Measurements from ENCODE around the gene KCTD8. TPM values are rescaled to one million over a fixed set of nuclear protein-coding genes. Genes with fewer than 3 reads are reported as not detected.

The KCTD8 gene
- total RNA-seq, result not detected

- ChIA-PET POLR2A (no interaction called here), CTCF (interaction anchor here (1.2 kb wide), 1 partner anchor 17 kb away, joined by 3 read pairs; no protein-coding TSS in a partner anchor)
These were observed at the start of gene KCTD8 for GRCh38 chr4:44448521-44449461. Gene KCTD8 (minus strand): TSS chr4:44448809.

- CTCF ChIA-PET, result no interaction called here
- POLR2A ChIA-PET, result no interaction called here
These were observed 46.4 kb upstream of the KCTD8 start for GRCh38 chr4:44494810-44495701.

DNA sequence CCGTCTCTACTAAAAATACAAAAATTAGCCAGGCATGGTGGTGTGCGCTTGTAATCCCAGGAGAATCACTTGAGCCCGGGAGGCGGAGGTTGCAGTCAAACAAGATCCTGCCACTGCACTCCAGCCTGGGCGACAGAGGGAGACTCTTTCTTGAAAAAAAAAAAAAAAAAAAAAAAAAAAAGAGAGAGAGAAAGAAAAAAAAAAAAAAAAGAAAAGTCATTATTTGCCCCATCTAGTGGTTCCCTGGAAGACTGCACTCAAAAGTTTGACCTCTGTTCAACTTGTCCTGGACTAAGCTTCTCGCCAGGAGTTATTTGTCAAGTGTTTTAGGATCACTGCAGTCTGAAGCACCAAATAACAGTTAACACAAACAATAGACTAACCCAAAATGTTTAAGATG is 45.3 kb upstream of the KCTD8 start:
- POLR2A ChIA-PET, result no interaction called here
- CTCF ChIA-PET, result interaction anchor here (0.6 kb wide), 1 partner anchor 1424 kb away, joined by 3 read pairs; no protein-coding TSS in a partner anchor

- CTCF ChIA-PET, result no interaction called here
- POLR2A ChIA-PET, result no interaction called here
These were observed 38.7 kb upstream of the KCTD8 start for GRCh38 chr4:44487341-44487740.

DNA sequence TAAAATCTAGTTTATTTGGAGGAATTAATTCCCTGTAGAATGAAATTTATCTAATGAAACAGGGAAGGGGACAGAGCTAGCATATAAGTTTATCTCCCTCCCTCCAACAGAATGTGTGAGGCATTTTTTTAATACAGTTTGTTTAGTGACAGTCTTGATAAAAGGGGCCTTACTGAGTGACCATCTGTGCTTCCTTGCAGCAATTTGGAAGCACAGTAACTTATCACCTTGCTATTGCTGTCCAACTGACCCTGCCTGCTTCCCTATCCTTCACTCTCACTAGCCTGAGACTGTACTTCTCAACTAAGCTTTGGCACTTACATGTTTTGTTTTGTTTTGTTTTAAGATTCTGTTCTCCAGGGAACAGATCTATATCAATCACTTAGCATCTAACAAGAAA is 31.1 kb upstream of the KCTD8 start:
- CTCF ChIA-PET, result no interaction called here
- POLR2A ChIA-PET, result interaction anchor here (0.5 kb wide), 1 partner anchor 816 kb away, joined by 4 read pairs; no protein-coding TSS in a partner anchor

DNA sequence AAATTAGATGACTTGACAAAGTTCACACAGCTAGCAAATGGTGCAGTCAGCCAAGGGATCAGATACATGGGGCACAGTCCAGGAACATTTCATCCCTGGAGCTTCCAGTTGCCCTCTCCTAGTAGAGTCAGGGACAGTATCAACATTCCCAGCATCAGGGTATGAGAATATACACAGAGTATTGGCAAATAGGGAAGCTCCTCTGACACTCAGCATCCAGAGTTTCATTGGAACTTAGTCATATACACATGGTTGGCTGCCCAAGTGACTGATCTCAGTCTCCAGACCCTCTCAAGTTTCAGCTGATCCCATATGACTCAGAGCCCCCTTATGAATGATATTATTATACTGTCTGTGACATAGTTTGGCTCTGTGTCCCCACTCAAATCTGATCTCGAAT is 13.7 kb upstream of the KCTD8 start:
- POLR2A ChIA-PET, result no interaction called here
- CTCF ChIA-PET, result no interaction called here

DNA sequence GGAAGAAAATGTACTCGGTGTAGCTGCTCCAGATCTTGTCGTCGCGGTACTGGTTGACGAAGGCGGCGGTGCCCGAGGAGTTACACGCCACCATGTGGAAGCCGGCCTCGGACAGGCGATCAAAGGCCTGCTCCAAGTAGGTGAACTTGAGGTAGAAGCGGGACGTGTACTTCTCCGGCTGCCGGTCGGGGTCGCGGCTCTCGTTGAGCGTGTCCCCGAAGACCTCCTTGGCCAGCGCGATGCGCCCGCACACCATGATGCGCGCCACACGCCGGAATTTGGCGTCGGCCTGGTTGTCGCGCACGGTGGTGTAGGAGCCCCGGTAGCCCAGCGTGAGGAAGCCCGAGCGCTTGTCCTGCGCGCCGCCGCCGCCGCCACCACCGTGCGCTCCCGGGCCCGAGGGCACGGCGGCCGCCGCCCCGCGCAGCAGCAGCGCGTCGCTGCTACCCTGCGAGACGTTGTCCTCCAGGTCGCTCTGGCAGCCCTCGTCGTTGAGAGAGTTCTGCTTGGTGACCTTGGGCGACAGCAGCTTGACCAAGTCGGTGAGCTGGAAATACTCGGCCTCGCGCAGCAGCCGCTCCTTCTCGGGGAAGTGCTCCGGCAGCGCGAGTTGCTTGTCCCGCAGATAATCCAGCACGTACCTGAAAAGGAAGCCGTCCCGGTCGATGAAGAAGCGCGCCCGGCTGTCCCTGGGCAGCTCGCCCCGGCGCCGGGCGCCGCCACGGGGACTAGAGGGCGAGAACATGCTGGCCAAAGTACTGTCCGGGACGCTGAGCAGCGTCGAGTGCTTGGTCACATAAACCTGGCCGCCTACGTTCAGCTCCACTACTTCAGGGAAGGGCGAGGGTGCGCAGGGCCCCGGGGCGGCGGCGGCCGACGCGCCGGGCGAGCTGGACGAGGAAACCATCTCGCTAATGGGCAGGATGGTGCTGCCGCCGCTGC is 775 bp downstream of the KCTD8 start:
- POLR2A ChIA-PET, result no interaction called here
- CTCF ChIA-PET, result no interaction called here

GRCh38 chr4:44446801-44447562 is 1.6 kb downstream of the KCTD8 start:
- POLR2A ChIA-PET, result no interaction called here
- CTCF ChIA-PET, result no interaction called here

- CTCF ChIA-PET, result no interaction called here
These were observed 2.4 kb downstream of the KCTD8 start for GRCh38 chr4:44446191-44446590.

DNA sequence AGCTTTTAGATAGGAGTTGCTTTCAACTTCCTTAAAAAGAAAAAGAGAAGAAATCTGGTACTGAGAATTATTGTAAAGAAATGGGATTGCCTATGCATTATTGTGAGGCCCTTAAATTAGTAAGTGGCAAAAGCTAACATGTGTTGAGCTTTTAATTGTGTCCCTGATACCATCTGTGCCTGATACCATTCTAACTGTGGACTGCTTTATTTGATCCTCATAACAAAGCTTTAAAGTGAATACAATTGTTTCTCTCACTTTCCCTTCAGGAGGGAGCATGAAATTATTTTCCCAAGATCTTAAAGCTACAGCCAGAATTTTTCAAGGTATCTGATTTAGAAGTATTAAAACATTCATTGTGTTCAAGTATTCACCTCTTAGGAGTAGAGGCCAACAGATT is 9.9 kb downstream of the KCTD8 start:
- ChIA-PET POLR2A (no interaction called here), CTCF (no interaction called here)

More at GRCh38 chr4:44446191-44446590, 2.4 kb downstream of the KCTD8 start:
- POLR2A ChIA-PET, result no interaction called here

GRCh38 chr4:44434247-44434646 is 14.4 kb downstream of the KCTD8 start:
- POLR2A ChIA-PET, result no interaction called here
- CTCF ChIA-PET, result no interaction called here

GRCh38 chr4:44425614-44426208 is 22.9 kb downstream of the KCTD8 start:
- ChIA-PET POLR2A (no interaction called here), CTCF (no interaction called here)

- CTCF ChIA-PET, result no interaction called here
- POLR2A ChIA-PET, result no interaction called here
These were observed 25.7 kb downstream of the KCTD8 start for GRCh38 chr4:44422912-44423311.

DNA sequence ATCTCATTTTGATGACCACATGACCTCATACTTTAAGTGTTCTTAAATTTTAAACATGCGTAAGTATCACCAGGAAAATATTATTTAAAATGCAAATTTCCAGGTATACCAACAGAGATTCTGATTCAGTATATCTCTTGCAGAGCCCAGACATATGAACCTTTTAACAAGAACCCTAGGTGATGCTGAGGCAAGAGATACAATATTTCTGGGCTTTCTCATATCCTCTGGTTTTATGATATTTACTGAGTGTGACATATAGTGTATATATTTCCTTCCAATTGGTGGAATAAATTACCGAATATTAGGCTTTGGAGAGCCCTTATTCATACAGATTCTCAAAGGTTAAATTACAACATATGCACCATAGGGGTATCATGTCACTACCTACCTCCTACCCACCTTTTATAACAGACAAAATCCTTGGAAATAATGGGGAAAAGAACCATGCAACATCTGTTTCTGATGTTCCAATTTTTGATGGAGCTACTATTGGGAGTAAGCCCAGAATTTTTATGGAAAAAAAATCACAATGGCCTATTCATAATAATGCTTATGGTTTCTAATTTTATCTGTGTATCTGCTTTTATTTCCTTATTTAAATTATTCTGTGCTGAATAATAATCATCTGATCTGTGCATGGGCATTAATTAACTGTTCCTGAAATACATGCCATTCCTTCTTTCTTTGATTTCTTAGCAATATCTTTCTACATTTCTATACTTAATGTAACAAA is 27.1 kb downstream of the KCTD8 start:
- ChIA-PET CTCF (no interaction called here), POLR2A (no interaction called here)

GRCh38 chr4:44415251-44415650 is 33.4 kb downstream of the KCTD8 start:
- CTCF ChIA-PET, result no interaction called here

DNA sequence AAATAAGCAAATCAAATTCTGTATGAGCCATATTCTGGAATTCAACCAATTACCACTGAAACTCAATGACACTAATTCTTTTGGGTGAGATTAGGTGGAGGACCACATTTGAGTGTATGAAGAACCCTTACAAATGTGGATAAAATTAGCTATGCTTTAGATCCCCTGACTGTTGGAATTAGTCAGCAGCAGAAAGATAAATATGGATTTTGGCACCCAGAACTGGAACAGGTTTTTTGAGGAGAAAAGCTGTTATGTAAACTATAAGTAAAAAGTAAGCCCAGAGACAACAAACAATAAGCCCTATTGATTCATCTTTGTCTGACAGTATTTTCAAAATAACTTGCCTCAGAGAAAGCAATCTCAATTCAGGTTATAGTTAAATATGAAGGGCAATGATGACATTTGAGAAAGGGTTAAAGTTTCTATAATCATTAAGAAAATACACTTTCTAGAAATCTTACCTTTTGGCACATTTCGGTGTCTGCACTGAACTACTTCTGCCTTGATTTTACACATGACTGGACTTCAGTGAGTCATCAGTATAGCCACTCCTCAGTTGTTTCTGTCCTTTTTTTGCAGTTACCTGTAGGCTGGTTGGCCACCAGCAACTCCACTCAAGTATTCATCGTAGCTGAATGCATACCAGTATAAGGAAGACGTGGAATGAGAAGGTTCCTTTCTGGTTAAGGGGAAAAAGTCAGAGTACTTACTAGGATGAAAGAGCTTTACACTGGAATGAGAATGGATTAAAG is 80.0 kb downstream of the KCTD8 start:
- POLR2A ChIA-PET, result no interaction called here
- CTCF ChIA-PET, result no interaction called here

More at GRCh38 chr4:44415251-44415650, 33.4 kb downstream of the KCTD8 start:
- POLR2A ChIA-PET, result no interaction called here

GRCh38 chr4:44354172-44354571 is 94.4 kb downstream of the KCTD8 start:
- POLR2A ChIA-PET, result no interaction called here
- CTCF ChIA-PET, result no interaction called here

All from activated CD8-positive, alpha-beta memory T cell treated with anti-CD3 and anti-CD28 coated beads for 36 hours (primary cell).